Ramos (cell line): Measurements from ENCODE around the gene SERPINA9.
"Not testable (repeated sequence)": the region's sequence is repeated elsewhere in the genome, so short reads cannot be mapped to it uniquely, and the experiment has no call there.

Source experiments
- in situ Hi-C: fragments of 300-500 bp; cut with MboI; formaldehyde crosslinking; loops from one replicate; pipeline ENCODE4 v1.14.3; 2022; ENCODE audit warnings: low sequenced_read_pairs; ENCODE audit not compliant: unreplicated experiment

Gene SERPINA9

GRCh38 chr14:94489336-94489735, 13.3 kb upstream of the SERPINA9 start:
- in situ Hi-C loops = no loop called here

DNA sequence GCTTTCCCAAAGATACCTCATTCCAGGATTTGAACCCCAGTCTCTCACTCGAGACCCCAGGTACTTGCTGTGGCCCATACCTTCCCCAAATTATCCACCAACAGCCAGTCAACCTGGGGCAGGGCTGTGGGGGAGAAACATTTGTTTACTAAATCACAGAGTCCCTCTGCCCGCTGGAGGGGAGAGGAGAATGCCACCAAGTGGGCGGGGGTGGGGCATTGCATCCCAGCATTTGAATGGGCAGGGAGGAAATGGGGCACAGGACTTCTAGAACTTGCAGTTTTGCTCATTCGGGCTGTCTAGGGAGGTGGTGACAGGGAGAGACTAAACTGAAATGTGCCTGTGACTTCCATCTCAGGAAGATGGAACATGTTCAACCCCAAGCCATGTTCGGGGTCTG, 10.9 kb upstream of the SERPINA9 start:
- in situ Hi-C loops = no loop called here

DNA sequence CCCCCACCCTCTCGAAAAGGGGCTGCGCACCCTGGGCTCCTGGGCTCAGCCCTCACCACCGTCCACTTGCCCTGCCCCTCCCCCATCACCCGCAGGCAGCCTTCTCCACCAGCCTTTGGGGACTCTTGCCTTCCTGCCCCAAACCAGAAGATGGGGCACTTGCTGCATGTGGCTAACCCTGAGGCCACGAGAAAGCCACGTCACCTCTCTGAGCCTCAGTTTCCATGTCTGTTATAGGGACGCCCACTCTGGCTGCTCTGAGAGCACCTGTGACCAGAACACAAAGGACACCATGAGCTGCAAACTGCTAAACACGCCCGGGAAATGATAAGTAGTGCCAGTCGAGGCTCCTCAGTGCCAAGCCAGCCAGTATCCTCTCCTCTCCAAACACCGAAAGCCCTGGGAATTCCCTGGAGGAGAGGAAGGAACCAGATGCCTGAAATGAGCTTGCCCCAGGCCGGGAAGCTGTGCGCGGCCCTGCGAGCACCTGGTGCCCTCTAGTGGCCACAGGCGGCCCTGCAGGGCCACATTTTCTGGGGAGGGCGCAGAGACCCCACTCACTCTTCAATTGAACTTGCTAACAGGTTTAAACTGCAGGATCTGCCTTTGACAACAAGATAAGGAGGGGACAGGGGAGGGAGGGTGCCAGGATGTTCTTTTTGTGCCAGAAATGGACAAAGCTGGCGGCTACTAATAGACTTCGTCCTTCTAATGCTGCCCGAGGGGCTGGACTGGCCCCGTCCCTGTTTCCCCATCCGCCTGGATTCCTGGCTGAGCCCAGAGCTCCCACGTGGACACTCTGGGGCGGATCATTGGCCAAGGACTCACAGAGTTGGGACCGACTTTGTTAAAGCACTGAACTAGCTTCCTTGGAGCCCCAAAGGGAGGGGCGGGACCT, 10.2 kb upstream of the SERPINA9 start:
- in situ Hi-C loops = no loop called here

DNA sequence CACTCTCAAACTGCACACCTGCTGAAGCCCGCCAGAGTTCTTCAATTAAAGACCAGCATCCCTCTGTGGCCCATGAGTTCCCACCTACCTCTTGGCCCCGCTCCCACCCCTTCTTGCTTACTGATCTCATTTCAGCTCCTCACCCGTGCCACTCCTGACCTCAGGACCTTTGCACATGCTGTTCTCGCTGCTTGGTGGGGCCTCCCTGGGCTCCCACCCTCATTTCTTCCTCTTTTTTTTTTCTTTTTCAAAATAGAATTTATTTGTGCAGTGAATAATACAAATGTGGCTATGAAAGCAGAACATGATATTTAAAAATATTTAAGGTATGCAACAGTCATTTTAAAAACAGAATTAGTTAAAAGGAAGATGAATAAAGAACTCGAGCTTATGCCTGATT, 8.5 kb upstream of the SERPINA9 start:
- in situ Hi-C loops = no loop called here

DNA sequence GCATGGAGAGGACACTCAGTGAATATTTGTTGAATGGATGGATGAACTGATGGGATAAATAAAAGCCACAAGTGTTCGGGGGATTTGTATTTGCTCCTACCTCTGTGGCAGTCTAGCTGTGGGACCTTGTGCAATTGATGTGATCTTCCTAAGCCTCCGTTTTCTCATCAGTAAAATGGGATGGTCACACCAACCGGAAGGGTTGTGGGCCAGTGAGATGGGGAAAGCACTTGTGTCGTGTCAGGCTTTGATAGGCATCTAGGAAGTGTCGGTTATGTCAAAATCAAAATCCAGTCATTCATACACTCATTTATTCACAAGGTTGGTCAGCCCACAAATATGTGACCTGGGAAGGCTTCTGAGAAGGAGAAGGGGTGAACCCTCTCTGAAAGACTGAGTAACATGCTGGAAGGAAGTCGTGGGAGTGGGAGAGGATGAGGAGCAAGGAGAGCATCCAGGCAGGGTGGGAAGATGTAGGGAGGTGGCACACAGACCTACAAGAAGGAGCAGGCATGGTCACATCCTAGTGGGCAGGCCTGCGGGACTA, 7.8 kb upstream of the SERPINA9 start:
- in situ Hi-C loops = no loop called here

GRCh38 chr14:94483071-94483451, 7.1 kb upstream of the SERPINA9 start:
- in situ Hi-C loops = no loop called here

- in situ Hi-C loops = not testable (repeated sequence)
Measured at GRCh38 chr14:94482132-94483070, 6.4 kb upstream of the SERPINA9 start.

DNA sequence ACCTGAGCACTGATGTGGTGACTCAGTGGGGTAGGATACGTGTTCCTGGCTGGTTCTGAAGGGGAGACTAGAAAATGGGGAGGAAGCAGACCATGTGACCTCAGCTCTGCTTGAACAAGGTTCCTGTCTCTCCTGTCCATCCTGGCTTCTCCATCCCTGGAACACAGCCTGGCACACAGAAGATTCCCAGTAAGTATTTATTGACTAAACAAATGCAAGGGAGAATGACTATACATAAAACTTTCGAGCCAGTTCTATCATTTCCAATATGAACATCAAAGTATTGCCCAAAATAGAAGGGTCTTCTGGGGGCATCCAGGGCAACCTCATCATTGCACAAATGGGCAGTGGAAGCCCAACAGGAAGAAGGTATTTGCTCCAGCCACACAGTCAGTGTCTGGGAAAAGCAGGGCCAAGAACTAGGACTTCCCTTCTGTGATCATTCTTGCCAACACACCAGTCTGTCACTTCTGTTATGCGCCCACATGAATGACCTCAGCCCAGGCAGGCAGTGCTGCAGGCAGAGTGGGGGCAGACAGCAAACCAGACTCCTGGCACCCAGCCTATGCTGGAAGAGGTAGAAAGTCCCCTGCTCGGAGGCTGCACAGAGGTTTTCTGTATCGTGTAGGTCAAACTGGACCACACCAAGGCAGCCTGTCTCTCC, 5.6 kb upstream of the SERPINA9 start:
- in situ Hi-C loops = no loop called here

- in situ Hi-C loops = no loop called here
Measured at GRCh38 chr14:94480809-94481208, 4.8 kb upstream of the SERPINA9 start.

GRCh38 chr14:94478420-94478819, 2.4 kb upstream of the SERPINA9 start:
- in situ Hi-C loops = no loop called here

GRCh38 chr14:94474581-94475031, 1.4 kb downstream of the SERPINA9 start:
- in situ Hi-C loops = no loop called here

DNA sequence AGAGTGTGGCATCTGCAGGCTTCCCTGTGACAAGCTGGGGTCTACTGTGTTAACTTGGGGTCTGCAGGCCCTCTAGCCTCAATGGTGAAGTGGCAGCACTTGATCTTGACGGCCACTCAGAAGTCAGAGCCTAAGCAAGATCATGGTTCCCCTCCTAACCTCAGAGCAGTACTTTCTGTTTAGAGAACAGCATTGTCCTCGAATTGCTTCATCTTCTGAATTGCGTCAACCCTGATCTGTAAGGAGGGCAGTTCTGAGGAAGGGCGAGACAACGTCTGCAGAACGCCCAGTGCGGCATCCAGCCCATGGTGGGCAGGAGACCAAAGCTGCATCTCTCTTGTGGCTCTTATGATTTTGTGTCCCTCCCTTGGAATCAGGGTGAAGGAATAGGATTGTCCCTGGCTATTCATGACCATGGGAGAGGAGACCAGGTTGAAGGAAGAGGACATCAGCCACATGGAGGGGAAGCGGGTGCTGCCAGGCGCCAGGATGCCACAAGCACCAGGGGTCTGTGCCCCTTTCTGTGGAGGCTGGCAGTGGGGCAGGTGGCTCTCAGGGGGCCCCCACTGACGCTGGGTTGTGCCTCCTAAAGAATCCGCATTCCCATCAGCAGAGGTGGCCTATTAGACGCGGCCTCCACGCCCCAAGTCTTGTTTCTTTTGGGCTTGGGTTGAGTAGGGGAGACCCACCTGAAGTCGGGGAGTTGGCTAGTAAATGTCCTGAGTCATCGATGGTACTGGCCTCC, 2.2 kb downstream of the SERPINA9 start:
- in situ Hi-C loops = no loop called here

DNA sequence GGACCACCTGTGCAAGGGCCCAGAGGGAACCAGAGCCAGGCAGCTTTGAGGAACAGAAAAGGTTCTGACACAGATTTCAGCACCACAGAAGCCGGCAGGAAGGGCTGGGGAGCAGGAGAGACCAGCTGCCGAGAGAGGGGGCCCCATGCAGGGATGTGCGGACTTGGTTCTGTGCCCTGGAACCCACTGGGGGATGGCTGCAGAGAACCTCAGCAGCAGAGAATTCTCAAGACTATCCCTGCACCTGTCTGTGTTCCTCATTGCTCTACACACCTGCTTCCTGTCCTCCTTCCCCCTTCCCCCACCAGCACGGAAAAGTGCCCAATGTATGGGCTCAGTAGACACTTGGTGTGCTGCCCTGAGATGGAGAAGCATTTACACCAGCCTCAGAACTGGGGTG, 3.2 kb downstream of the SERPINA9 start:
- in situ Hi-C loops = no loop called here

- in situ Hi-C loops = no loop called here
Measured at GRCh38 chr14:94471045-94471444, 5.0 kb downstream of the SERPINA9 start.

- in situ Hi-C loops = no loop called here
Measured at GRCh38 chr14:94470311-94470710, 5.7 kb downstream of the SERPINA9 start.

- in situ Hi-C loops = no loop called here
Measured at GRCh38 chr14:94469261-94469660, 6.7 kb downstream of the SERPINA9 start.

- in situ Hi-C loops = no loop called here
Measured at GRCh38 chr14:94467728-94468520, 8.1 kb downstream of the SERPINA9 start.

- in situ Hi-C loops = no loop called here
Measured at GRCh38 chr14:94466706-94467370, 9.2 kb downstream of the SERPINA9 start.
